GM12878 (cell line): ENCODE measurements around the gene CIRBP. TPM values are rescaled to one million over a fixed set of nuclear protein-coding genes. Genes with fewer than 3 reads are reported as not detected.

Experiments
- ATAC-seq: fragments of 200-7000 bp; cut with Tn5 transposase; 3 replicates; pipeline ENCODE4 v1.9.1; 2020; ENCODE audit warnings: mild to moderate bottlenecking, moderate library complexity
- BruUV-seq: library from RNA; stranded (reverse); fragments of 400-500 nt; replicated peaks from 2 replicates; lab custom pipeline; 2021; lab: Mats Ljungman, UMichigan
- CTCF ChIA-PET: fragments of 300-600 bp; sonication (Branson Sonifier 250); formaldehyde crosslinking; extraction: SDS; loops from one replicate; lab custom pipeline; 2021; ENCODE audit warnings: inconsistent platforms; lab: Yijun Ruan, JAX
- POLR2A ChIA-PET: fragments of 350-600 bp; formaldehyde crosslinking; extraction: SDS; loops from one replicate; lab custom pipeline; 2021; ENCODE audit warnings: inconsistent platforms; lab: Charles Lee
- RAD21 ChIA-PET: fragments of 300-600 bp; sonication (Branson Sonifier 250); formaldehyde crosslinking; loops from one replicate; lab custom pipeline; 2023; ENCODE audit warnings: antibody characterized with exemption; ENCODE audit not compliant: unreplicated experiment; lab: Charles Lee
- SMC1A ChIA-PET: fragments of 300-600 bp; sonication (Branson Sonifier 250); formaldehyde crosslinking; loops from one replicate; lab custom pipeline; 2023; ENCODE audit not compliant: unreplicated experiment, uncharacterized antibody; lab: Charles Lee
- DNase-seq: peaks from one replicate; pipeline ENCODE4 v3.0.0-alpha.2; 2011; ENCODE audit warnings: low read depth, low spot score
- FAIRE-seq: peaks from 3 replicates; lab custom pipeline; 2011; peaks lifted over from hg19 to GRCh38; lab: Jason Lieb, UNC
- H2AFZ ChIP-seq: 2 replicates; pipeline ENCODE4 v1.6.0; 2011; ENCODE audit warnings: low read depth, low read length, control low read depth; ENCODE audit not compliant: control insufficient read depth
- H3K27ac ChIP-seq: 2 replicates; pipeline ENCODE4 v1.5.1; 2011; ENCODE audit warnings: control low read depth; ENCODE audit not compliant: control insufficient read depth, insufficient read depth
- H3K27me3 ChIP-seq, 2 experiments: replicated peaks in 1 of 2; 2 replicates each; pipeline versions ENCODE4 v1.6.0 to v1.6.1; 2011; ENCODE audit warnings: low read length in 1 of 2; ENCODE audit not compliant: control insufficient read depth in 2 of 2, insufficient read depth in 2 of 2
- H3K36me3 ChIP-seq, 2 experiments: 2 replicates each; pipeline ENCODE4 v1.5.1; 2011; ENCODE audit warnings: low read length in 1 of 2; ENCODE audit not compliant: control insufficient read depth in 2 of 2, insufficient read depth in 2 of 2
- H3K4me1 ChIP-seq: 2 replicates; pipeline ENCODE4 v1.6.1; 2011; ENCODE audit warnings: mild to moderate bottlenecking, low read length, moderate library complexity, mixed read lengths; ENCODE audit not compliant: control insufficient read depth, insufficient read depth
- H3K4me2 ChIP-seq: 2 replicates; pipeline ENCODE4 v1.6.0; 2011; ENCODE audit warnings: control low read depth; ENCODE audit not compliant: control insufficient read depth, insufficient read depth
- H3K4me3 ChIP-seq: fragments of 200-600 bp; sonication (generic); 2 replicates; pipeline ENCODE4 v1.5.1; 2016
- H3K79me2 ChIP-seq: 2 replicates; pipeline ENCODE4 v1.6.0; 2011; ENCODE audit warnings: low read length; ENCODE audit not compliant: control insufficient read depth, insufficient read depth
- H3K9ac ChIP-seq: 2 replicates; pipeline ENCODE4 v1.8.0; 2011; ENCODE audit warnings: low read length, control low read depth, mixed read lengths; ENCODE audit not compliant: control insufficient read depth, insufficient read depth
- H3K9me3 ChIP-seq: replicated peaks from 3 replicates; pipeline ENCODE4 v1.5.1; 2011; ENCODE audit warnings: mild to moderate bottlenecking, low read length; ENCODE audit not compliant: control insufficient read depth, insufficient read depth
- H4K20me1 ChIP-seq: 2 replicates; pipeline ENCODE4 v1.6.0; 2011; ENCODE audit not compliant: control insufficient read depth, insufficient read depth
- CEBPZ ChIP-seq: fragments of 150-350 bp; IDR thresholded peaks from 2 replicates; pipeline ENCODE4 v1.6.1; 2016; ENCODE audit warnings: low read depth, low read length
- CUX1 ChIP-seq: IDR thresholded peaks from 2 replicates; pipeline ENCODE4 v1.6.1; 2012; ENCODE audit warnings: improper control_type of control experiment, low read depth, low read length; ENCODE audit not compliant: insufficient replicate concordance
- E2F4 ChIP-seq: IDR thresholded peaks from 2 replicates; pipeline ENCODE4 v1.6.1; 2012; ENCODE audit warnings: low read depth, low read length, improper control_type of control experiment
- ELK1 ChIP-seq: IDR thresholded peaks from 2 replicates; pipeline ENCODE4 v1.6.1; 2012; ENCODE audit warnings: low read depth, low read length, improper control_type of control experiment
- IRF5 ChIP-seq: fragments of 450-650 bp; IDR thresholded peaks from 2 replicates; pipeline ENCODE4 v1.6.1; 2017; ENCODE audit warnings: borderline replicate concordance
- NFXL1 ChIP-seq: fragments of 450-650 bp; IDR thresholded peaks from 2 replicates; pipeline ENCODE4 v1.6.1; 2017; ENCODE audit warnings: antibody characterized with exemption, mild to moderate bottlenecking, borderline replicate concordance
- SREBF2 ChIP-seq: IDR thresholded peaks from 2 replicates; pipeline ENCODE4 v1.6.1; 2012; ENCODE audit warnings: mild to moderate bottlenecking, low read length
- SRF ChIP-seq, 2 experiments: IDR thresholded peaks; 2 replicates each; pipeline ENCODE4 v1.6.1; 2011; ENCODE audit warnings: low read depth in 2 of 2, low read length in 2 of 2, mild to moderate bottlenecking in 1 of 2, moderate library complexity in 1 of 2
- ZNF384 ChIP-seq: IDR thresholded peaks from 2 replicates; pipeline ENCODE4 v1.6.1; 2012; ENCODE audit warnings: low read depth, mild to moderate bottlenecking, low read length, improper control_type of control experiment, borderline replicate concordance
- WGBS: methylation state at CpG from one replicate; pipeline ENCODE4 v1.1.6; 2016; ENCODE audit warnings: low lambda C conversion rate; ENCODE audit not compliant: insufficient replicate concordance, insufficient coverage; ENCODE audit errors: missing lambda C conversion rate; 5-methylcytosine and 5-hydroxymethylcytosine counted together
- in situ Hi-C: fragments of 300-500 bp; cut with MboI; formaldehyde crosslinking; loops from 9 replicates; pipeline ENCODE4 v1.14.3; 2018; ENCODE audit warnings: mixed read lengths
- intact Hi-C: fragments of 100-400 bp; cut with micrococcal nuclease; formaldehyde crosslinking; loops from one replicate; pipeline ENCODE4 v1.14.2; 2022; ENCODE audit not compliant: unreplicated experiment
- polyA plus RNA-seq, 11 experiments: library from polyadenylated mRNA; depleted of rRNA in 4 of 11; unstranded in 6 of 11; stranded (reverse) in 5 of 11; fragments of >200 nt; fragmentation: Nextera tagmentation in 4 of 11; fragmentation: Illumina TruSeq in 1 of 11; extraction: Ambion mirVana in 4 of 11; extraction: Trizol in 1 of 11; gene quantifications; 1 replicate in 1 of 11; 2 replicates in 10 of 11; pipeline versions ENCODE4 v1.2.1 to v1.2.3, GENCODE V29; 2011 to 2016; ENCODE audit warnings: inconsistent platforms in 2 of 11, missing spikeins in 2 of 11, low read depth in 1 of 11
- total RNA-seq, 4 experiments: library from RNA; depleted of rRNA in 3 of 4; stranded (reverse); fragments of >200 nt in 3 of 4; fragmentation: Illumina TruSeq in 1 of 4; extraction: Trizol in 1 of 4; gene quantifications; 2 replicates each; pipeline versions ENCODE4 v1.2.1 to v1.2.3, GENCODE V29; 2013 to 2021

The CIRBP gene
- total and polyA plus RNA-seq, 10 of the 15 experiments (the other 5 are each of a cell fraction or from before 2014, with no cell fraction given) = 27.6 to 335 (median 229) TPM

GRCh38 chr19:1307755-1308303, 38.7 kb downstream of the CIRBP start (continued):
- TF ChIP-seq SREBF2 (no peak), ELK1 (no peak), IRF5 (no peak)
- TF ChIP-seq, all 136 proteins: peak for 0

- ATAC-seq = no peak
- Histone ChIP-seq H3K79me2 (no peaks in the 10 kb centered on the region), H3K4me3 (no peak overlapping the region), H3K4me2 (no peak overlapping the region), H3K9ac (no peak overlapping the region), H3K36me3 (no peaks in the 10 kb centered on the region), H3K4me1 (no peaks in the 10 kb centered on the region), H4K20me1 (no peaks in the 10 kb centered on the region), H3K27me3 (no peaks in the 10 kb centered on the region), H3K9me3 (no peaks in the 10 kb centered on the region), H2AFZ (no peak overlapping the region), H3K27ac (no peak overlapping the region)
- FAIRE-seq = no peak
- POLR2A ChIA-PET = no interaction called here
- in situ Hi-C loops = no loop called here
- BruUV-seq = no TSS peak
- RAD21 ChIA-PET = no interaction called here
- 27% methylated on average over 11 of the region's 11 CpGs for WGBS
- no peak for DNase-seq
- intact Hi-C loops = no loop called here
- SMC1A ChIA-PET = no interaction called here
- CTCF ChIA-PET = no interaction called here
- TF ChIP-seq CUX1 (no peak), NFXL1 (no peak), ZNF384 (no peak), E2F4 (no peak), CEBPZ (no peak), SRF (IDR thresholded peaks at IDR 0.05; ENCODE audit: low read depth in 2 of 2, low read length in 2 of 2) (no peak)
These were observed 39.6 kb downstream of the CIRBP start for GRCh38 chr19:1308718-1309117.
